ENCODE measurements around the gene NKAIN2.

Gene NKAIN2

DNA sequence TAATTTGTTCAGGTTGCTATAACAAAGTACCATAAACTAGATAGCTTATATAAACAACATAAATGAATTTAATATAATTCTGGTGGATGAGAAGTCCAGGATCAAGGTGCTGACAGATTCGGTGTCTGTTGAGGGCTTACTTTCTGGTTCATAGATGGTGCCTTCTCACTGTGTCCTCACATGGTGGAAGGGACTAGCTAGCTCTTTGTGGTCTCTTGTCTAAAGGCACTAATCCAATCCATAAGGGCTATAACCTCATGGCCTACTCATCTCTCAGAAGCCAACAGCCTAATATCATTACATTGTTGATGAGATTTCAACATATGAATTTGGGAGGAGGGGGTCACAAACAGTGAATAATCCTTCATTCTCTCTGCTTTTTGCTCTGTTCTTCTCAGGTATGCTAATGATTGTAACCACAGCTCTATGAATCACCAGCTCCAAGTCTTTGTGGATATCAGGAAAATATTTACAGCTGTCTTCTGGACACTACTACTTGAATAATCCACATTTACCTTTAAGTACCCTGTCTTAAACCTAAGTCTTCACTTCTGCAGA lies 122.3 kb downstream of the NKAIN2 start:
- no peak overlapping the region for H3K4ac ChIP-seq (ENCODE audit: low read depth, low read length)
- H3K79me1 ChIP-seq (ENCODE audit: low read length), result no peaks in the 10 kb centered on the region
- no peaks in the 10 kb centered on the region for H3K27me3 ChIP-seq (ENCODE audit: insufficient read depth, low read length, poor library complexity)
- H3K79me2 ChIP-seq (ENCODE audit: control insufficient read depth, insufficient read depth, low read length), result no peaks in the 10 kb centered on the region
- no peak for DNase-seq
- H3K9ac ChIP-seq (ENCODE audit: low read length), result no peak overlapping the region
- H3K4me3 ChIP-seq (ENCODE audit: low read length), result no peak overlapping the region
- no peaks in the 10 kb centered on the region for H3K4me1 ChIP-seq (ENCODE audit: control insufficient read depth, low read depth, low read length)
- H2BK120ac ChIP-seq (ENCODE audit: low read depth, low read length), result no peak overlapping the region
- no peak overlapping the region for H2BK15ac ChIP-seq (replicated peaks; ENCODE audit: low read depth)
- no peak overlapping the region for H4K5ac ChIP-seq (ENCODE audit: low read length)
- H3K36me3 ChIP-seq (ENCODE audit: control insufficient read depth, insufficient read depth, low read length), result no peaks in the 10 kb centered on the region
- H4K8ac ChIP-seq (ENCODE audit: low read depth, low read length), result no peak overlapping the region
- WGBS (ENCODE audit: extremely low coverage, insufficient coverage, low lambda C conversion rate), result no CpG with 5 or more reads among the region's 1 CpG
- no peak overlapping the region for H3K23ac ChIP-seq (ENCODE audit: low read length)
- no peak overlapping the region for H3K4me2 ChIP-seq (ENCODE audit: low read length)
- no peak overlapping the region for H2BK5ac ChIP-seq (ENCODE audit: low read length)
- H2AK5ac ChIP-seq (ENCODE audit: low read length), result no peak overlapping the region
- H3K27ac ChIP-seq (ENCODE audit: low read depth, low read length), result no peak overlapping the region
- H3K18ac ChIP-seq (ENCODE audit: low read length), result no peak overlapping the region
- no peak overlapping the region for H3K56ac ChIP-seq (ENCODE audit: low read length)

GRCh38 chr6:123928529-123928928 lies 124.9 kb downstream of the NKAIN2 start:
- H3K18ac ChIP-seq (ENCODE audit: low read length), result no peak overlapping the region
- H3K4me2 ChIP-seq (ENCODE audit: low read length), result no peak overlapping the region
- H2BK120ac ChIP-seq (ENCODE audit: low read depth, low read length), result no peak overlapping the region
- H2BK5ac ChIP-seq (ENCODE audit: low read length), result no peak overlapping the region
- H3K9ac ChIP-seq (ENCODE audit: low read length), result no peak overlapping the region
- H3K79me2 ChIP-seq (ENCODE audit: control insufficient read depth, insufficient read depth, low read length), result no peaks in the 10 kb centered on the region
- H2BK15ac ChIP-seq (replicated peaks; ENCODE audit: low read depth), result no peak overlapping the region
- no peaks in the 10 kb centered on the region for H3K27me3 ChIP-seq (ENCODE audit: insufficient read depth, low read length, poor library complexity)
- H2AK5ac ChIP-seq (ENCODE audit: low read length), result no peak overlapping the region
- no peak overlapping the region for H3K23ac ChIP-seq (ENCODE audit: low read length)
- H3K56ac ChIP-seq (ENCODE audit: low read length), result no peak overlapping the region
- no peak overlapping the region for H4K8ac ChIP-seq (ENCODE audit: low read depth, low read length)
- no peak overlapping the region for H3K4ac ChIP-seq (ENCODE audit: low read depth, low read length)
- no peak overlapping the region for H3K27ac ChIP-seq (ENCODE audit: low read depth, low read length)
- DNase-seq, result no peak
- H3K36me3 ChIP-seq (ENCODE audit: control insufficient read depth, insufficient read depth, low read length), result no peaks in the 10 kb centered on the region
- no peaks in the 10 kb centered on the region for H3K4me1 ChIP-seq (ENCODE audit: control insufficient read depth, low read depth, low read length)
- no peaks in the 10 kb centered on the region for H3K79me1 ChIP-seq (ENCODE audit: low read length)
- H3K4me3 ChIP-seq (ENCODE audit: low read length), result no peak overlapping the region
- WGBS (ENCODE audit: extremely low coverage, insufficient coverage, low lambda C conversion rate), result no CpG with 5 or more reads among the region's 1 CpG
- no peak overlapping the region for H4K5ac ChIP-seq (ENCODE audit: low read length)

DNA sequence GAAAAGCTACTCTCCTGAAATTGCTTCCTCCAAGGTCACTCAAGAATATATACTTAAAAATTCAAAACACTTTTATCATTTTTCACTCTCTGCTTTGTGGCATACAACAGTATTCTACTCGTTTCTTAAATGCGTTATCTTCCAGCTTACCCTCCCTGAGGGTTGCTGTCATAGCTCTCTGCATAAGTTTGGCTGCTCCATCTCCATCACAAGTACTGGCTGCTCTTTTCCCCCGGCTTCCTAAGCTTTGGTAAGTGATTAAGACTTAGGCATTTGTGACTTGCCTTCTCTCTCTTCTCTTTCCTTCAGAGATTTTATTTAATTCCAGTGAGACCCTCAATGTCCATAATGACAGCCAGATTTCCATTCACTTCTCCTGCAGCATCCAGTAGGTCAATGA lies 128.3 kb downstream of the NKAIN2 start:
- H2BK15ac ChIP-seq (replicated peaks; ENCODE audit: low read depth), result no peak overlapping the region
- no peaks in the 10 kb centered on the region for H3K79me1 ChIP-seq (ENCODE audit: low read length)
- no peaks in the 10 kb centered on the region for H3K36me3 ChIP-seq (ENCODE audit: control insufficient read depth, insufficient read depth, low read length)
- H4K8ac ChIP-seq (ENCODE audit: low read depth, low read length), result no peak overlapping the region
- H2BK5ac ChIP-seq (ENCODE audit: low read length), result no peak overlapping the region
- H3K4me3 ChIP-seq (ENCODE audit: low read length), result no peak overlapping the region
- H3K56ac ChIP-seq (ENCODE audit: low read length), result no peak overlapping the region
- H3K9ac ChIP-seq (ENCODE audit: low read length), result no peak overlapping the region
- no peaks in the 10 kb centered on the region for H3K4me1 ChIP-seq (ENCODE audit: control insufficient read depth, low read depth, low read length)
- no peak overlapping the region for H2BK120ac ChIP-seq (ENCODE audit: low read depth, low read length)
- H3K4ac ChIP-seq (ENCODE audit: low read depth, low read length), result no peak overlapping the region
- WGBS (ENCODE audit: extremely low coverage, insufficient coverage, low lambda C conversion rate), result 100% methylated on average over 2 of the region's 3 CpGs
- no peak overlapping the region for H4K5ac ChIP-seq (ENCODE audit: low read length)
- H3K4me2 ChIP-seq (ENCODE audit: low read length), result no peak overlapping the region
- H3K27me3 ChIP-seq (ENCODE audit: insufficient read depth, low read length, poor library complexity), result no peaks in the 10 kb centered on the region
- H3K27ac ChIP-seq (ENCODE audit: low read depth, low read length), result no peak overlapping the region
- H2AK5ac ChIP-seq (ENCODE audit: low read length), result no peak overlapping the region
- H3K23ac ChIP-seq (ENCODE audit: low read length), result no peak overlapping the region
- H3K79me2 ChIP-seq (ENCODE audit: control insufficient read depth, insufficient read depth, low read length), result no peaks in the 10 kb centered on the region
- no peak overlapping the region for H3K18ac ChIP-seq (ENCODE audit: low read length)
- no peak for DNase-seq

GRCh38 chr6:123940551-123940950 lies 136.9 kb downstream of the NKAIN2 start:
- Histone ChIP-seq H3K27me3 (ENCODE audit: insufficient read depth, low read length, poor library complexity) (no peaks in the 10 kb centered on the region), H2BK5ac (ENCODE audit: low read length) (no peak overlapping the region), H3K36me3 (ENCODE audit: control insufficient read depth, insufficient read depth, low read length) (no peaks in the 10 kb centered on the region), H2BK15ac (replicated peaks; ENCODE audit: low read depth) (no peak overlapping the region), H3K4me3 (ENCODE audit: low read length) (no peak overlapping the region), H3K79me2 (ENCODE audit: control insufficient read depth, insufficient read depth, low read length) (no peaks in the 10 kb centered on the region), H4K5ac (ENCODE audit: low read length) (no peak overlapping the region), H3K18ac (ENCODE audit: low read length) (no peak overlapping the region), H3K4me2 (ENCODE audit: low read length) (no peak overlapping the region), H2AK5ac (ENCODE audit: low read length) (no peak overlapping the region), H3K4me1 (ENCODE audit: control insufficient read depth, low read depth, low read length) (peaks cover 2% of the 10 kb centered on the region), H3K9ac (ENCODE audit: low read length) (no peak overlapping the region), H3K79me1 (ENCODE audit: low read length) (no peaks in the 10 kb centered on the region), H3K56ac (ENCODE audit: low read length) (no peak overlapping the region), H3K4ac (ENCODE audit: low read depth, low read length) (no peak overlapping the region), H4K8ac (ENCODE audit: low read depth, low read length) (no peak overlapping the region), H3K23ac (ENCODE audit: low read length) (no peak overlapping the region), H3K27ac (ENCODE audit: low read depth, low read length) (no peak overlapping the region), H2BK120ac (ENCODE audit: low read depth, low read length) (no peak overlapping the region)
- WGBS (ENCODE audit: extremely low coverage, insufficient coverage, low lambda C conversion rate), result no CpG with 5 or more reads among the region's 3 CpGs
- no peak for DNase-seq

- no peaks in the 10 kb centered on the region for H3K36me3 ChIP-seq (ENCODE audit: control insufficient read depth, insufficient read depth, low read length)
- no peak overlapping the region for H3K4ac ChIP-seq (ENCODE audit: low read depth, low read length)
- H3K79me1 ChIP-seq (ENCODE audit: low read length), result no peaks in the 10 kb centered on the region
- no peak overlapping the region for H3K4me3 ChIP-seq (ENCODE audit: low read length)
- H2BK15ac ChIP-seq (replicated peaks; ENCODE audit: low read depth), result no peak overlapping the region
- H2AK5ac ChIP-seq (ENCODE audit: low read length), result no peak overlapping the region
- no peak overlapping the region for H3K23ac ChIP-seq (ENCODE audit: low read length)
- peaks cover 2% of the 10 kb centered on the region for H3K4me1 ChIP-seq (ENCODE audit: control insufficient read depth, low read depth, low read length)
- H3K4me2 ChIP-seq (ENCODE audit: low read length), result no peak overlapping the region
- no CpG with 5 or more reads among the region's 1 CpG for WGBS (ENCODE audit: extremely low coverage, insufficient coverage, low lambda C conversion rate)
- H2BK120ac ChIP-seq (ENCODE audit: low read depth, low read length), result no peak overlapping the region
- DNase-seq, result no peak
- no peak overlapping the region for H3K27ac ChIP-seq (ENCODE audit: low read depth, low read length)
- no peak overlapping the region for H2BK5ac ChIP-seq (ENCODE audit: low read length)
- no peak overlapping the region for H4K8ac ChIP-seq (ENCODE audit: low read depth, low read length)
- no peak overlapping the region for H4K5ac ChIP-seq (ENCODE audit: low read length)
- H3K18ac ChIP-seq (ENCODE audit: low read length), result no peak overlapping the region
- H3K79me2 ChIP-seq (ENCODE audit: control insufficient read depth, insufficient read depth, low read length), result no peaks in the 10 kb centered on the region
- no peak overlapping the region for H3K56ac ChIP-seq (ENCODE audit: low read length)
- no peak overlapping the region for H3K9ac ChIP-seq (ENCODE audit: low read length)
- no peaks in the 10 kb centered on the region for H3K27me3 ChIP-seq (ENCODE audit: insufficient read depth, low read length, poor library complexity)
Measured at GRCh38 chr6:123941855-123942254, 138.2 kb downstream of the NKAIN2 start.

- H4K5ac ChIP-seq (ENCODE audit: low read length), result no peak overlapping the region
- no peak overlapping the region for H4K8ac ChIP-seq (ENCODE audit: low read depth, low read length)
- WGBS (ENCODE audit: extremely low coverage, insufficient coverage, low lambda C conversion rate), result no CpG with 5 or more reads among the region's 1 CpG
- H3K9ac ChIP-seq (ENCODE audit: low read length), result no peak overlapping the region
- no peak overlapping the region for H2AK5ac ChIP-seq (ENCODE audit: low read length)
- DNase-seq, result no peak
- H3K4me3 ChIP-seq (ENCODE audit: low read length), result no peak overlapping the region
- H3K23ac ChIP-seq (ENCODE audit: low read length), result no peak overlapping the region
- H3K56ac ChIP-seq (ENCODE audit: low read length), result no peak overlapping the region
- H3K4me1 ChIP-seq (ENCODE audit: control insufficient read depth, low read depth, low read length), result peaks cover 2% of the 10 kb centered on the region
- no peak overlapping the region for H2BK120ac ChIP-seq (ENCODE audit: low read depth, low read length)
- H3K27ac ChIP-seq (ENCODE audit: low read depth, low read length), result no peak overlapping the region
- no peak overlapping the region for H3K4me2 ChIP-seq (ENCODE audit: low read length)
- no peak overlapping the region for H2BK15ac ChIP-seq (replicated peaks; ENCODE audit: low read depth)
- no peak overlapping the region for H3K4ac ChIP-seq (ENCODE audit: low read depth, low read length)
- H3K79me1 ChIP-seq (ENCODE audit: low read length), result no peaks in the 10 kb centered on the region
- no peaks in the 10 kb centered on the region for H3K27me3 ChIP-seq (ENCODE audit: insufficient read depth, low read length, poor library complexity)
- no peaks in the 10 kb centered on the region for H3K79me2 ChIP-seq (ENCODE audit: control insufficient read depth, insufficient read depth, low read length)
- H3K18ac ChIP-seq (ENCODE audit: low read length), result no peak overlapping the region
- no peaks in the 10 kb centered on the region for H3K36me3 ChIP-seq (ENCODE audit: control insufficient read depth, insufficient read depth, low read length)
- no peak overlapping the region for H2BK5ac ChIP-seq (ENCODE audit: low read length)
Measured at GRCh38 chr6:123945386-123945785, 141.7 kb downstream of the NKAIN2 start.
